ENCODE data around the gene SLC30A2.

- TF ChIP-seq CTCF (IDR thresholded peaks at IDR 0.05 in 2 of 3, conservative IDR thresholded peaks at IDR 0.05 in 1 of 3; ENCODE audit: control insufficient read depth in 2 of 3, extremely low read depth in 1 of 3, insufficient read depth in 1 of 3, low read depth in 3 of 3, low read length in 3 of 3) (no peak), ETV6 (conservative IDR thresholded peaks at IDR 0.05 in 1 of 2, IDR thresholded peaks at IDR 0.05 in 1 of 2; ENCODE audit: borderline replicate concordance in 1 of 2, low read depth in 1 of 2) (no peak), RAD21 (IDR thresholded peaks at IDR 0.05; ENCODE audit: insufficient read depth, low read depth, low read length) (no peak), SMC3 (IDR thresholded peaks at IDR 0.05; ENCODE audit: borderline replicate concordance, low read length) (no peak), LARP7 (IDR thresholded peaks at IDR 0.05) (no peak), REST (IDR thresholded peaks at IDR 0.05; ENCODE audit: low read depth, low read length) (no peak), POLR2AphosphoS5 (IDR thresholded peaks at IDR 0.05; ENCODE audit: low read length) (no peak)
Measured at GRCh38 chr1:26081267-26082019, 35.5 kb upstream of the SLC30A2 start.
